OCI-LY3 (cell line): ENCODE measurements around the gene COL4A1.

ENCODE experiments used
- H2AFZ ChIP-seq: fragments of 200-600, 300-600 bp; shearing (Covaris generic); 2 replicates; pipeline ENCODE4 v1.6.0; 2014; ENCODE audit warnings: antibody characterized with exemption, low read depth, low read length
- H3K27ac ChIP-seq: fragments of 200-600, 300-600 bp; sonication (generic); 2 replicates; pipeline ENCODE4 v1.5.1; 2014; ENCODE audit warnings: mild to moderate bottlenecking, low read length, moderate library complexity, mixed read lengths
- H3K27me3 ChIP-seq: fragments of 200-600, 300-600 bp; sonication (generic); 2 replicates; pipeline ENCODE4 v1.6.1; 2014; ENCODE audit warnings: low read depth, low read length, mixed read lengths
- H3K36me3 ChIP-seq: fragments of 200-600, 300-600 bp; sonication (generic); replicated peaks from 2 replicates; pipeline ENCODE3; 2014; ENCODE audit warnings: low read depth, low read length, mixed read lengths
- H3K4me1 ChIP-seq: fragments of 300-600, 200-600 bp; sonication (generic); 2 replicates; pipeline ENCODE4 v1.6.1; 2014; ENCODE audit warnings: low read length, mixed read lengths
- H3K4me2 ChIP-seq: fragments of 200-600, 300-600 bp; sonication (generic); 2 replicates; pipeline ENCODE4 v1.6.1; 2014; ENCODE audit warnings: low read length, mixed read lengths
- H3K4me3 ChIP-seq: fragments of 300-600, 200-600 bp; sonication (generic); 2 replicates; pipeline ENCODE4 v1.5.1; 2014; ENCODE audit warnings: antibody characterized with exemption, mild to moderate bottlenecking, low read length, moderate library complexity
- H3K79me2 ChIP-seq: fragments of 300-600, 200-600 bp; shearing (Covaris generic); 2 replicates; pipeline ENCODE4 v1.6.1; 2014; ENCODE audit warnings: mild to moderate bottlenecking, low read length, mixed read lengths
- H3K9ac ChIP-seq: fragments of 300-600, 200-600 bp; shearing (Covaris generic); 2 replicates; pipeline ENCODE4 v1.6.0; 2014; ENCODE audit warnings: mild to moderate bottlenecking, low read length, moderate library complexity
- H3K9me3 ChIP-seq: fragments of 200-600, 300-600 bp; shearing (Covaris generic); 2 replicates; pipeline ENCODE4 v1.6.1; 2014; ENCODE audit warnings: low read length, mixed read lengths; ENCODE audit not compliant: insufficient read depth
- H4K20me1 ChIP-seq: fragments of 200-600, 300-600 bp; sonication (generic); 2 replicates; pipeline ENCODE4 v1.6.1; 2016; ENCODE audit warnings: low read length, mixed read lengths; ENCODE audit not compliant: insufficient read depth
- CTCF ChIP-seq: fragments of 200-600, 300-600 bp; sonication (generic); IDR thresholded peaks from 2 replicates; pipeline ENCODE4 v1.5.1; 2014; ENCODE audit warnings: antibody characterized with exemption, low read length, low read depth
- EZH2phosphoT487 ChIP-seq: fragments of 200-600 bp; shearing (Covaris generic); IDR thresholded peaks from 2 replicates; pipeline ENCODE4 v1.6.1; 2018; ENCODE audit warnings: antibody characterized with exemption, mixed run types, low read depth

Gene COL4A1

DNA sequence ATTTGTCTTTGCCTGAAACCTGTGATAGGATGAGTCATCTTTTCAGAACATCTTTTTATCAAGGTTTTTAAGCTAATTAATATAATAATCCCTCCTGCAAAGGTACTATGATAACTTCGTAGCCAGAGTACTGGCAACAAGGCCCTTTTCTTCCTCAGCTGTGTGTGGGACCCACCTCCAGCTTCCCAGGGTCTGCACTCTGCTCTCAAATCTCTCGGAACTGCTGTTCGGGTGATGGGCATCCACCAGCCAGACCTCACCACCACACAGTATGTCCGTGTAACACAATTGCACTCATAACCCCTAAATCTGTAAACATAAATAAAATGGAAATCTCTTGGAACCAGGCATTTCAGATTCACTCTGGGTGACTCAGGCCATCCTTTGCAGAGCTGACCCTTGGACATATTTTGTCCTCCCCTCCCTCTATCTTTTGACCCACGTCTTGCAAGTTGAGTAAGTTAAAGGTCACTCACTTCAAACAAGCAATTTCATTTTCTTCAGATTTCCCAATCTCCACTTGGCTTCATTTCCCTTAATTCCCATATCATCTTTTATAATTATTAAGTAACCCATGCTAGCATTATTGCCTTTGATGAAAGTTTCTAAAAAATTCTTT lies 29.5 kb downstream of the COL4A1 start:
- peaks cover 31% of the 10 kb centered on the region for H3K4me1 ChIP-seq
- no peaks in the 10 kb centered on the region for H3K36me3 ChIP-seq
- H3K79me2 ChIP-seq, result no peaks in the 10 kb centered on the region
- no peak overlapping the region for H3K4me3 ChIP-seq
- TF ChIP-seq CTCF, result no peak
- H3K27me3 ChIP-seq, result 0 out of 2 replicates have a peak, but pooled peaks cover 2% of the 10 kb centered on the region
- no peak overlapping the region for H3K9ac ChIP-seq
- no peaks in the 10 kb centered on the region for H4K20me1 ChIP-seq
- H3K4me2 ChIP-seq, result no peak overlapping the region
- no peak overlapping the region for H2AFZ ChIP-seq
- H3K9me3 ChIP-seq, result no peaks in the 10 kb centered on the region
- H3K27ac ChIP-seq, result no peak overlapping the region

DNA sequence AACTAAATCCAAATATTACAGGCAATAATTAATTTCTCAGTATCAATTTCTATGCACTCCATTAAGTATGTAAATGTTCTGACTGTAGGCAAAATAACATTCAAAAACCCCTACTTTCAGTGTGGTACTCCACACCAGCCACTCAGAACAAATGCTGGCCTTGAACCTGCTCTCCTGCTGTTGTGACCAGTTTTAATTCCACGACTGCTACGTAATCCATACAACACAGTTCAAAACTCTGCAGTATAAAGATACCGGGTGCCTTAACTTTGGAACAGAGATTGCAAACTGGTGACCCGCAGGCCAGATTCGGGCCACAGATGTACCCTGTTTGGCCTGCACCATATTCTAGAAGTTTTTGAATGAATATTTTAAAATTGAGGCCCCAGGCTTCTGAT lies 30.4 kb downstream of the COL4A1 start:
- Histone ChIP-seq H3K79me2 (no peaks in the 10 kb centered on the region), H2AFZ (no peak overlapping the region), H3K9ac (no peak overlapping the region), H3K9me3 (no peaks in the 10 kb centered on the region), H3K4me3 (no peak overlapping the region), H3K27me3 (peaks cover 3% of the 10 kb centered on the region), H3K27ac (no peak overlapping the region), H3K4me1 (peaks cover 25% of the 10 kb centered on the region), H4K20me1 (no peaks in the 10 kb centered on the region), H3K36me3 (no peaks in the 10 kb centered on the region), H3K4me2 (no peak overlapping the region)
- TF ChIP-seq EZH2phosphoT487 (no peak), CTCF (no peak)

DNA sequence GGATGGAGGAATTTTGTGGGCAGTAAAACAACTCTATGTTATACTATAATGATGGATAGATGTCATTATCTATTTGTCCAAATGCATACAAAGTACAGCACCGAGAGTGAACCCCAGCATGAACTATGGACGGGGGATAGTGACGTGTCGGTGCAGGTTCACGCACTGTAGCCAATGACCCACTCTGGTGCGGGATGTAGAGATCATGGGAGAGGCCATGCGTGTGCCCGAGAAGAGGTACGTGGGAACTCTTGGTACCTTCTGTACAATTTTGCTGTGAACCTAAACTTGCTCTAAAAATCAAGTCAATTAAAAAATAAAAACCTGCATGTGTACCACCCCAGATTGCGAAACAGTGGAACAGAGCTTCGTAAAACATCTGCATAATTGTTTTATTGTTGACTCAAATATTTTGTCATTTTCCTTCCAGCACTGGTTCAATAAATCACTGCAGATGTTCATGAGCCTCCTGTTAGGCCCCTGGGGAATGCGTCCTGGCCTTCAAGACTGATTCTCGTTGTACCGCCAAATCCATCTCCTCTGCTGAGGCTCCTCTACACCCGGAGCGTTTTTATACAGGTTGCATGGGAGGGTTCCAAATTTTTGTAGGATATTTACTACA lies 30.9 kb downstream of the COL4A1 start:
- no peaks in the 10 kb centered on the region for H3K36me3 ChIP-seq
- H3K9me3 ChIP-seq, result no peaks in the 10 kb centered on the region
- H3K4me2 ChIP-seq, result no peak overlapping the region
- no peak overlapping the region for H3K9ac ChIP-seq
- peaks cover 8% of the 10 kb centered on the region for H3K27me3 ChIP-seq
- H2AFZ ChIP-seq, result no peak overlapping the region
- H3K4me1 ChIP-seq, result peaks cover 19% of the 10 kb centered on the region
- H3K4me3 ChIP-seq, result no peak overlapping the region
- no peak overlapping the region for H3K27ac ChIP-seq
- H3K79me2 ChIP-seq, result no peaks in the 10 kb centered on the region
- no peak for TF ChIP-seq EZH2phosphoT487
- TF ChIP-seq CTCF, result no peak
- no peaks in the 10 kb centered on the region for H4K20me1 ChIP-seq

GRCh38 chr13:110274687-110275086 lies 32.3 kb downstream of the COL4A1 start:
- Histone ChIP-seq H3K9ac (no peak overlapping the region), H3K27me3 (peaks cover 18% of the 10 kb centered on the region), H3K36me3 (no peaks in the 10 kb centered on the region), H3K9me3 (no peaks in the 10 kb centered on the region), H4K20me1 (no peaks in the 10 kb centered on the region), H3K27ac (no peak overlapping the region), H3K4me1 (peaks cover 6% of the 10 kb centered on the region), H3K4me2 (no peak overlapping the region), H2AFZ (no peak overlapping the region), H3K79me2 (no peaks in the 10 kb centered on the region), H3K4me3 (no peak overlapping the region)
- no peak; the same call in 1 of the 2 replicates for TF ChIP-seq CTCF
- TF ChIP-seq EZH2phosphoT487, result no peak
